T-helper 2 cell treated with Interferon-gamma antibody and Interleukin-4, amounts not matched to agents 100 ng/mL and 5 ng/mL, for 36 hours (primary cell): ENCODE measurements around the gene SCGB1C1. TPM values are rescaled to one million over a fixed set of nuclear protein-coding genes. Genes with fewer than 3 reads are reported as not detected.
"Not testable (repeated sequence)": the region's sequence is repeated elsewhere in the genome, so short reads cannot be mapped to it uniquely, and the experiment has no call there.

Source experiments
- intact Hi-C: fragments of 100-400 bp; cut with micrococcal nuclease; formaldehyde crosslinking; loops from one replicate; pipeline ENCODE4 v1.15.1; 2023
- total RNA-seq: library from RNA; stranded (reverse); gene quantifications from 2 replicates; pipeline ENCODE4 v1.2.3, GENCODE V29; 2022

Gene SCGB1C1
- total RNA-seq, 1 donor from 2014 or later: not detected

- intact Hi-C loops: loop anchor here (1.0 to 2.0 kb wide), 8 partner anchors 30 to 298 kb away; partner anchors contain the start of genes BET1L, HRAS, RIC8A and RNH1
Observed at GRCh38 chr11:236774-237767, 44.2 kb downstream of the SCGB1C1 start, which contains the start of gene PSMD13. Gene PSMD13, plus strand, starts transcription at chr11:236976. Its CDS starts 74 bp downstream, at chr11:237050.

- intact Hi-C loops: not testable (repeated sequence)
Observed at GRCh38 chr11:238346-238745, 45.5 kb downstream of the SCGB1C1 start.

GRCh38 chr11:240315-240714 is 47.4 kb downstream of the SCGB1C1 start:
- intact Hi-C loops: no loop called here

GRCh38 chr11:241634-242033 is 48.8 kb downstream of the SCGB1C1 start:
- intact Hi-C loops: no loop called here

Other genes starting within 250 kb of the SCGB1C1 start
- 35.0 and 38.8 TPM in 2 replicates for gene BET1L, start 14.3 kb downstream of the SCGB1C1 start, total RNA-seq
- gene RIC8A, start 14.6 kb downstream of the SCGB1C1 start, total RNA-seq: 106 and 116 TPM in 2 replicates
- 11.0 and 12.7 TPM in 2 replicates for gene SIRT3, start 43.3 kb downstream of the SCGB1C1 start, total RNA-seq
- 181 and 182 TPM in 2 replicates for gene PSMD13, start 43.9 kb downstream of the SCGB1C1 start, total RNA-seq
- gene NLRP6, start 85.3 kb downstream of the SCGB1C1 start, total RNA-seq: 2.4 and 2.7 TPM in 2 replicates
- gene PGGHG, start 96.0 kb downstream of the SCGB1C1 start, total RNA-seq: 99.8 and 105 TPM in 2 replicates
- not detected in 2 replicates for gene IFITM5, start 106.4 kb downstream of the SCGB1C1 start, total RNA-seq
- gene IFITM2, start 114.7 kb downstream of the SCGB1C1 start, total RNA-seq: 1,497 and 1,507 TPM in 2 replicates
- 724 and 750 TPM in 2 replicates for gene IFITM1, start 121.0 kb downstream of the SCGB1C1 start, total RNA-seq
- 3.3 and 5.1 TPM in 2 replicates for gene IFITM3, start 127.8 kb downstream of the SCGB1C1 start, total RNA-seq
- gene B4GALNT4, start 176.4 kb downstream of the SCGB1C1 start, total RNA-seq: 1.1 and 1.2 TPM in 2 replicates
- not detected in 2 replicates for gene PKP3, start 201.1 kb downstream of the SCGB1C1 start, total RNA-seq
- 176 and 178 TPM in 2 replicates for gene SIGIRR, start 221.9 kb downstream of the SCGB1C1 start, total RNA-seq
- gene ANO9, start 248.9 kb downstream of the SCGB1C1 start, total RNA-seq: 67.6 and 74.5 TPM in 2 replicates